Immature natural killer cell (primary cell): Measurements from ENCODE around the gene HLA-DOA. TPM values are rescaled to one million over a fixed set of nuclear protein-coding genes. Genes with fewer than 3 reads are reported as not detected.

Experiments used
- DNase-seq, 3 donors: peaks; one replicate each; pipeline ENCODE4 v3.0.0; 2022; ENCODE audit warnings: mixed read lengths in 1 of 3
- H3K27ac Mint-ChIP-seq, 6 donors: one replicate each; pipeline ENCODE4 v1.8.0; 2020; ENCODE audit warnings: mixed read lengths in 6 of 6, mild to moderate bottlenecking in 5 of 6, inconsistent platforms in 4 of 6, moderate library complexity in 3 of 6
- H3K27me3 Mint-ChIP-seq, 3 donors: one replicate each; pipeline ENCODE4 v1.8.0; 2020 to 2021; ENCODE audit warnings: low read depth in 3 of 3, mild to moderate bottlenecking in 3 of 3, mixed read lengths in 3 of 3, moderate library complexity in 3 of 3, inconsistent platforms in 1 of 3
- H3K36me3 Mint-ChIP-seq, 3 donors: one replicate each; pipeline ENCODE4 v1.8.0; 2020; ENCODE audit warnings: mixed read lengths in 3 of 3, inconsistent platforms in 2 of 3, mild to moderate bottlenecking in 2 of 3
- H3K4me1 Mint-ChIP-seq, 2 donors: one replicate each; pipeline ENCODE4 v1.8.0; 2020; ENCODE audit warnings: inconsistent platforms in 2 of 2, mild to moderate bottlenecking in 2 of 2, mixed read lengths in 2 of 2, moderate library complexity in 1 of 2
- H3K4me3 Mint-ChIP-seq, 5 donors: one replicate each; pipeline ENCODE4 v1.8.0; 2020; ENCODE audit warnings: mild to moderate bottlenecking in 5 of 5, mixed read lengths in 5 of 5, inconsistent platforms in 3 of 5, moderate library complexity in 3 of 5
- H3K9me3 Mint-ChIP-seq, 6 donors: one replicate each; pipeline ENCODE4 v1.8.0; 2020; ENCODE audit warnings: mild to moderate bottlenecking in 6 of 6, mixed read lengths in 6 of 6, inconsistent platforms in 4 of 6, moderate library complexity in 3 of 6
- polyA plus RNA-seq, 3 donors: library from polyadenylated mRNA; unstranded; fragments of 300-500 nt; fragmentation: Illumina TruSeq; gene quantifications; one replicate each; pipeline ENCODE4 v1.2.3, GENCODE V29; 2021

The HLA-DOA gene
- polyA plus RNA-seq, 3 donors from 2014 or later = 0.37 to 5.2 (median 2.8) TPM

DNA sequence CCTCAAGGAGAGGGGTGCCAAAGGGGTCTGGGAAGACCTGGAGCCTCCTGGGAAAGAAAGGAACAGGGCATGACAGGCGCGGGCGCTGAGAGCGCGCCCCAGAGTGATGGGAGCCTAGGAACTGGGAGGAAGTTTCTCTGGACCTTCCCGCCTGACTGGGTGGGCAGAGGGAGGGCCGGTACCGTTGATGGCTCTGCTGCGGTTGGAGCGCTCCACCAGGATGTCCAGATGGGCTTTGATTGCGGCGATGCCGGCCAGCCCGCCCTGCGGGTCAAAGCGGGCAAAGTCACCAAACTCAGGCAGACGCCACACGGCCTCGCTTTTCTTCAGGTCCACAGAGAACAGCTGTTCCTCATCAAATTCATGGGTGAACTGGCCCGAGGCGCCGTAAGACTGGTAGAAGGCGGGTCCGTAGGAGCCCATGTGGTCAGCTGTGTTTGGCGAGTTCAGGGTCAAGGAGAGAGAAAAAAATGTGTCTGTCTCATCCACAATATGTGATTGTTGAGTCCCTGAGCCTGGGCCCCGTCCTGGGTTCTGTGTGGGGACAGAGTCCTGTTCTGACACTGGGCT, 1.5 kb downstream of the HLA-DOA start:
- DNase-seq = no peak
- peak overlapping the region in 1 of 5 donors; percentile 65 for H3K4me3 Mint-ChIP-seq
- H3K36me3 Mint-ChIP-seq = no peaks in the 10 kb centered on the region
- peak overlapping the region in 1 of 6 donors; percentile 14 for H3K27ac Mint-ChIP-seq
- no peaks in the 10 kb centered on the region for H3K9me3 Mint-ChIP-seq
- peaks cover 0 to 13% (median 3%) of the 10 kb centered on the region in 3 donors for H3K27me3 Mint-ChIP-seq
- peaks cover 10 to 14% of the 10 kb centered on the region in 2 donors for H3K4me1 Mint-ChIP-seq

DNA sequence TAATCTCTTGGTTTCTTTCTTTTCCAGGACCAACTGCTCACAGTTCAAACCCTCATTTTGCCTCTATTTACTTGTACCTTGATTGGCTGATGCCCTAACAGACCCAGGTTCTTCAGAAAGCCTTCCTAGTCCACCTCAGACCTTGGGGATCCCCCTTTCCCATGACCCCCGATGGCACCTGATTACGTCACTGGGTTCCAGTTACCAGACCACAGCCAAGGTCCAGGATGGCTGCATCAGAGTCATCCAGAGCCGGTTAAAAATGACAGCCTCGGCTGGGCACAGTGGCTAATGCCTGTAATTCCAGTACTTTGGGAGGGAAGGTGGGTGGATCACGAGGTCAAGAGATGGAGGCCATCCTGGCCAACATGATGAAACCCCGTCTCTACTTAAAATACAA, 4.5 kb downstream of the HLA-DOA start:
- H3K27me3 Mint-ChIP-seq = peaks cover 4 to 16% (median 14%) of the 10 kb centered on the region in 3 donors
- H3K9me3 Mint-ChIP-seq = no peaks in the 10 kb centered on the region
- H3K27ac Mint-ChIP-seq = no peak overlapping the region
- H3K4me1 Mint-ChIP-seq = peaks cover 10 to 14% of the 10 kb centered on the region in 2 donors
- no peak overlapping the region for H3K4me3 Mint-ChIP-seq
- H3K36me3 Mint-ChIP-seq = no peaks in the 10 kb centered on the region
- no peak for DNase-seq

- H3K9me3 Mint-ChIP-seq = no peaks in the 10 kb centered on the region
- no peak for DNase-seq
- H3K36me3 Mint-ChIP-seq = no peaks in the 10 kb centered on the region
- H3K27ac Mint-ChIP-seq = no peak overlapping the region
- H3K4me1 Mint-ChIP-seq = no peaks in the 10 kb centered on the region
- H3K27me3 Mint-ChIP-seq = peaks cover 6 to 17% (median 9%) of the 10 kb centered on the region in 3 donors
- H3K4me3 Mint-ChIP-seq = no peak overlapping the region
Observed at GRCh38 chr6:33001685-33002084, 7.7 kb downstream of the HLA-DOA start.

- Mint-ChIP-seq H3K9me3 (no peaks in the 10 kb centered on the region), H3K27ac (no peak overlapping the region), H3K4me3 (no peak overlapping the region), H3K4me1 (no peaks in the 10 kb centered on the region), H3K27me3 (peaks cover 6 to 22% (median 9%) of the 10 kb centered on the region in 3 donors), H3K36me3 (no peaks in the 10 kb centered on the region)
- no peak for DNase-seq
Observed at GRCh38 chr6:33000055-33000454, 9.3 kb downstream of the HLA-DOA start.

GRCh38 chr6:32995448-32995847, 13.9 kb downstream of the HLA-DOA start:
- Mint-ChIP-seq H3K4me1 (no peaks in the 10 kb centered on the region), H3K9me3 (no peaks in the 10 kb centered on the region), H3K27ac (no peak overlapping the region), H3K27me3 (peaks cover 3 to 19% (median 5%) of the 10 kb centered on the region in 3 donors), H3K36me3 (no peaks in the 10 kb centered on the region), H3K4me3 (no peak overlapping the region)
- DNase-seq = no peak

DNA sequence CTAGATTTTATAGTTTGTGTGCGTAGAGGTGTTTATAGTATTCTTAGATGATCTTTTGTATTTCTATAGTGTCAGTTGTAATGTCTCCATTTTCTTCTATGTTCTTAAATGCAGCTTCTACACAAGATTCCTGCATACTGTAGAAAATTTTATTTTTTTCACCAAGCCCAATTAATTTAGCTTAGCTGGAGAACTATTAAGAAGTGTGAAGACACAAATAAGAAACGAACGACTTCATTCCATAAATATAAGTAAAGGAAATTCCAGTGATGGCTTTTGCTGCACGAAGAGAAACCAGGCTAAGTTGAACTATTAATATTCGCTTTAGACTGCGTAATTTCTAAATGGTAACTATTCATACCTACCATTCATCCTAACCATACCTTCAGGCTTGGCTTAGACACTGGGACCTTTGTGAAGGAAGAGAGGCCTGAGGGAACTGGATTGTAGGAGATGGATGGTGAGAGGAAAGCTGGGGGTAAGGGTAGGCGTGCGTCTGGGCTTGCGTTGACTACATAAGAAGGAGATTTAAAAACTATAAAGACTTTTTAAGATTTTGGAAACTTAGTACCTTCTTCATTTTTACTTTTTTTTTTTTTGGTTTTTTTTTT, 15.9 kb downstream of the HLA-DOA start:
- Mint-ChIP-seq H3K36me3 (no peaks in the 10 kb centered on the region), H3K9me3 (no peaks in the 10 kb centered on the region), H3K27ac (no peak overlapping the region), H3K4me1 (no peaks in the 10 kb centered on the region), H3K27me3 (peaks cover 0 to 12% (median 1%) of the 10 kb centered on the region in 3 donors), H3K4me3 (no peak overlapping the region)
- DNase-seq = no peak

- H3K4me3 Mint-ChIP-seq = no peak overlapping the region
- no peak overlapping the region for H3K27ac Mint-ChIP-seq
- no peaks in the 10 kb centered on the region for H3K9me3 Mint-ChIP-seq
- DNase-seq = no peak
- H3K27me3 Mint-ChIP-seq = peaks cover 0 to 10% (median 1%) of the 10 kb centered on the region in 3 donors
- no peaks in the 10 kb centered on the region for H3K4me1 Mint-ChIP-seq
- no peaks in the 10 kb centered on the region for H3K36me3 Mint-ChIP-seq
Observed at GRCh38 chr6:32991972-32992371, 17.4 kb downstream of the HLA-DOA start.

DNA sequence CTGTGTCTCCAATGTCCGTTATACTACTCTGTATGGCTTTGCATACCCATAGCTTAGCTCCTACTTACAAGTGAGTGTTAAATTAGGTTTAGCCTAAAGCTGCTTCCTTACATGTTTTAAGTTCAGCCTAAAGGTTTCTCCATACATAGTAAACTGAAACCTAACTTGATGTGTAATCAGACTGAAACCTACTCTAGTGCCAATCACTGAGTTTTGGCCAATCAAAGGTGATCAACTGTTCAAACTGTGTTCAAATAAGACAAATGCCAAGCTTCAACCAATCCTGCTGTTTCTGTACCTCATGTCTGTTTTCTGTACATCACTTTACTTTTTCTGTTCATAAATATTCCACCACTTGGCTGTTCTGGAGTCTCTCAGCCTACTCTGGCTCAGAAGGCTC, 20.0 kb downstream of the HLA-DOA start:
- no peaks in the 10 kb centered on the region for H3K9me3 Mint-ChIP-seq
- peaks cover 0 to 7% (median 1%) of the 10 kb centered on the region in 3 donors for H3K27me3 Mint-ChIP-seq
- no peaks in the 10 kb centered on the region for H3K36me3 Mint-ChIP-seq
- H3K4me3 Mint-ChIP-seq = no peak overlapping the region
- peaks cover 5% of the 10 kb centered on the region in 2 donors for H3K4me1 Mint-ChIP-seq
- H3K27ac Mint-ChIP-seq = no peak overlapping the region
- no peak for DNase-seq

GRCh38 chr6:32984622-32985389, 24.6 kb downstream of the HLA-DOA start:
- peak; percentile 77 to 82 (median 78) for DNase-seq
- Mint-ChIP-seq H3K36me3 (peaks cover 8 to 12% (median 11%) of the 10 kb centered on the region in 3 donors), H3K4me3 (no peak overlapping the region), H3K27ac (peak overlapping the region in 5 of 6 donors; percentile 2 to 80 (median 63)), H3K4me1 (peaks cover 13 to 23% of the 10 kb centered on the region in 2 donors), H3K9me3 (no peaks in the 10 kb centered on the region), H3K27me3 (peaks cover 2 to 10% (median 4%) of the 10 kb centered on the region in 3 donors)

GRCh38 chr6:32983964-32984621, 25.3 kb downstream of the HLA-DOA start:
- Mint-ChIP-seq H3K9me3 (no peaks in the 10 kb centered on the region), H3K36me3 (peaks cover 12 to 16% (median 16%) of the 10 kb centered on the region in 3 donors), H3K27ac (peak overlapping the region; percentile 19 to 80 (median 66)), H3K4me1 (peaks cover 16 to 30% of the 10 kb centered on the region in 2 donors), H3K4me3 (no peak overlapping the region), H3K27me3 (peaks cover 2 to 10% (median 4%) of the 10 kb centered on the region in 3 donors)
- no peak for DNase-seq

- H3K4me3 Mint-ChIP-seq = no peak overlapping the region
- no peak for DNase-seq
- H3K27ac Mint-ChIP-seq = peak overlapping the region; percentile 19 to 80 (median 66)
- no peaks in the 10 kb centered on the region for H3K9me3 Mint-ChIP-seq
- peaks cover 2 to 13% (median 4%) of the 10 kb centered on the region in 3 donors for H3K27me3 Mint-ChIP-seq
- peaks cover 16 to 23% (median 23%) of the 10 kb centered on the region in 3 donors for H3K36me3 Mint-ChIP-seq
- H3K4me1 Mint-ChIP-seq = peaks cover 20 to 36% of the 10 kb centered on the region in 2 donors
Observed at GRCh38 chr6:32983493-32983848, 25.9 kb downstream of the HLA-DOA start.

DNA sequence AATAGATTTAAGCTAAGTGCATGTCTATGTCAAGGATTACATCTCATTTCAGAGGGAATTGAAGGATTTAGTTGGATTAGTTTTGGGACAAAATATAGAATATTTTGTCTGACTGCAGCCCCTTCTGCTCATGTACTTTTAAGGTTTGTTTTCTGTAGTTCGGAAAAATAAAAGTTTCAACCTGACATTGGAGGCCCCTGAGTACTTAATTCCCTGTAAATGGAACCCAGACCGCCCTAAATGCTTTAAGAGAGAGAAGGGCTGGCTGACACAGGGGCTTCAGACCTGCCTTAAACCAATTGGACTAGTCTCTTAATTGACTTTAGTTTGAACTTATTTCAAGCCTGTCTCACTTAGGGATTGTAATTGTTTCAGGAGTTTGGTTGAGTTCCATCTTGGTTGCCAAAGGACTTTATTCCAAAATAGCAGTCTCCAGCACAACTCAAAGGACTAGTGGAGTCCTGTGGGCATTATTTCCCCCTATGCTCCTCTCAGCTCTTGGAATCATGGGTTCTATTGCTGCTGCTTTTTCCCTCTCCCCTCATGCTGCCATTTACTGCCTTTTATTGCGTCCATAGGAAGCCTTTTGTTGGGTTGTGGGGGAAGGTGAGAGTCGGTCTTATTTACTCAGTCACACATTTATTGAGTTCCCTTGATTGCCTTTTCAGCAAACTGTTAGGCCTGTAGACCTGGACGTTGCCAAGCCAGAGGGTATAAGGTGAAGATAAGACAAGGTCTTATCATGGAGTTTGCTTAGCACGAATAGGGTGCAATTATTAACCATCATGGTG, 26.5 kb downstream of the HLA-DOA start:
- Mint-ChIP-seq H3K4me3 (no peak overlapping the region), H3K4me1 (peaks cover 25 to 42% of the 10 kb centered on the region in 2 donors), H3K36me3 (peaks cover 20 to 28% (median 28%) of the 10 kb centered on the region in 3 donors), H3K27me3 (peaks cover 2 to 19% (median 4%) of the 10 kb centered on the region in 3 donors), H3K27ac (peak overlapping the region; percentile 6 to 80 (median 54)), H3K9me3 (no peaks in the 10 kb centered on the region)
- no peak for DNase-seq

DNA sequence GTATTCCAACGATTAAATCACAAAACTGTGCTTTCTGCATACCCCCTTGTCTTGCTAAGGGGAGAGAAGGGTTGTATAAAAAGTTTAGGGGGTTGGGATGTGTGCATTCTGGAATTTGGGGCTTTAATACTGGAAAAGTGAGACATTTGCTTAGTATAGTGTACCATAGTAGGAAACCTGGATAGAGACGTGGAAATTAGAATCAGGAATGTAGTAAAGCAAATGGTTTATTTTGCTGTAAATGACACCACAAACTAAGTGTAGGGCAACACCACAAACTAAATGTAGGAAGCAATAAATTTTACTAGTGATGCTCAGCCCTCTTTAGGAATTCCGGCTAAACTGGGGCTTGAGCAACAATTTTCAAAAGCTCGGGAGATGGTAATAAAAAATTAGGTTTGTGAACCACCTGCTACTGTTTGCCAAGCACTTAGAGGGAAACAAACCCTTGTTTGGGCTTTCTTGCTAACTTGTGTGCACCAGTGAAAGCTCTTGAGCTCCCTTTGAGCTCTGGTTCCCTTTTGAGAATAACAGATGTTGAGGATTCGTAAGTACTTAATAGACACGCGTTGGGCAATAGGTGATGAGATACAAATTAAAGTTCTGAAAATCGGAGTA, 27.2 kb downstream of the HLA-DOA start:
- peaks cover 27 to 35% (median 35%) of the 10 kb centered on the region in 3 donors for H3K36me3 Mint-ChIP-seq
- H3K4me3 Mint-ChIP-seq = no peak overlapping the region
- H3K27ac Mint-ChIP-seq = peak overlapping the region; percentile 6 to 70 (median 52)
- no peaks in the 10 kb centered on the region for H3K9me3 Mint-ChIP-seq
- peaks cover 31 to 49% of the 10 kb centered on the region in 2 donors for H3K4me1 Mint-ChIP-seq
- peaks cover 2 to 25% (median 4%) of the 10 kb centered on the region in 3 donors for H3K27me3 Mint-ChIP-seq
- no peak for DNase-seq
